D721Med (cell line): ENCODE data around the gene RABAC1.
"Not testable (repeated sequence)": the region's sequence is repeated elsewhere in the genome, so short reads cannot be mapped to it uniquely, and the experiment has no call there.

Source experiments
- DNase-seq: peaks from one replicate; pipeline ENCODE4 v3.0.0; 2011; ENCODE audit warnings: low spot score; ENCODE audit not compliant: insufficient read length
- FAIRE-seq: peaks from 2 replicates; lab custom pipeline; 2011; peaks lifted over from hg19 to GRCh38; lab: Jason Lieb, UNC
- CTCF ChIP-seq: IDR thresholded peaks from 2 replicates; pipeline ENCODE4 v1.5.1; 2012; ENCODE audit warnings: mild to moderate bottlenecking, control low read depth; ENCODE audit not compliant: insufficient read depth; ENCODE audit errors: missing control alignments

RABAC1 gene

GRCh38 chr19:41917676-41918075, 41.4 kb downstream of the RABAC1 start:
- TF ChIP-seq CTCF, result no peak
- no peak for FAIRE-seq

GRCh38 chr19:41915776-41916414, 43.2 kb downstream of the RABAC1 start:
- no peak for TF ChIP-seq CTCF
- FAIRE-seq (no peak), DNase-seq (no peak)

More at GRCh38 chr19:41917676-41918075, 41.4 kb downstream of the RABAC1 start:
- no peak for DNase-seq

GRCh38 chr19:41915021-41915775, 43.9 kb downstream of the RABAC1 start:
- no peak for TF ChIP-seq CTCF
- DNase-seq, result no peak
- no peak for FAIRE-seq

- not testable (repeated sequence) for FAIRE-seq, DNase-seq
These were observed 44.7 kb downstream of the RABAC1 start for GRCh38 chr19:41914424-41914834.

- no peak for DNase-seq
- no peak for FAIRE-seq
- no peak for TF ChIP-seq CTCF
These were observed 45.3 kb downstream of the RABAC1 start for GRCh38 chr19:41913538-41914423.

- FAIRE-seq (no peak), DNase-seq (no peak)
- TF ChIP-seq CTCF, result no peak
These were observed 46.1 kb downstream of the RABAC1 start for GRCh38 chr19:41912899-41913537.
